ENCODE results near the gene SCD5.
A peak's percentile ranks its signal among the peaks of the same experiment; 100 is the strongest.

- TF ChIP-seq CTCF (IDR thresholded peaks at IDR 0.05) (peak; percentile 94 to 100 (median 99)), POLR2A (IDR thresholded peaks at IDR 0.05) (no peak)
Measured at GRCh38 chr4:82739287-82740190, 59.1 kb downstream of the SCD5 start.
